Endothelial cell of umbilical vein (primary cell): ENCODE results near the gene FNDC3A. TPM values are rescaled to one million over a fixed set of nuclear protein-coding genes. Genes with fewer than 3 reads are reported as not detected.

Source experiments
- BruUV-seq: library from RNA; stranded (reverse); fragments of 400-500 nt; replicated peaks from 2 replicates; lab custom pipeline; 2021; lab: Mats Ljungman, UMichigan
- CTCF ChIA-PET: fragments of 300-600, 350-600 bp; sonication (Branson Sonifier 250); formaldehyde crosslinking; loops from one replicate; lab custom pipeline; 2021; ENCODE audit warnings: antibody characterized with exemption, inconsistent platforms; lab: Charles Lee
- POLR2A ChIA-PET: fragments of 300-600, 350-600 bp; sonication (Branson Sonifier 250); formaldehyde crosslinking; loops from one replicate; lab custom pipeline; 2021; ENCODE audit warnings: antibody characterized with exemption, inconsistent platforms; lab: Charles Lee
- DNase-seq: peaks from one replicate; pipeline ENCODE4 v3.0.0-alpha.2; 2011; ENCODE audit warnings: low read depth, low spot score
- FAIRE-seq: peaks from 2 replicates; lab custom pipeline; 2011; peaks lifted over from hg19 to GRCh38; lab: Jason Lieb, UNC
- H2AFZ ChIP-seq: 2 replicates; pipeline ENCODE4 v1.6.0; 2012; ENCODE audit warnings: low read depth, low read length, control low read depth, inconsistent platforms
- H3K27ac ChIP-seq: 2 replicates; pipeline ENCODE4 v1.5.1; 2011; ENCODE audit warnings: low read depth, mild to moderate bottlenecking, control low read depth, low read length, moderate library complexity; ENCODE audit not compliant: insufficient read depth
- H3K27me3 ChIP-seq, 2 experiments: 2 replicates each; pipeline versions ENCODE4 v1.6.0 to v1.6.1; 2011; ENCODE audit warnings: low read length in 2 of 2, mixed read lengths in 1 of 2; ENCODE audit not compliant: control insufficient read depth in 2 of 2, insufficient read depth in 2 of 2
- H3K36me3 ChIP-seq, 2 experiments: 2 replicates in 1 of 2; 3 replicates in 1 of 2; pipeline ENCODE4 v1.5.1; 2011; ENCODE audit warnings: low read length in 2 of 2, mild to moderate bottlenecking in 1 of 2, moderate library complexity in 1 of 2; ENCODE audit not compliant: control insufficient read depth in 2 of 2, insufficient read depth in 2 of 2; ENCODE audit errors: extremely low read depth in 1 of 2
- H3K4me1 ChIP-seq: 3 replicates; pipeline ENCODE4 v1.5.1; 2011; ENCODE audit warnings: mild to moderate bottlenecking, low read length; ENCODE audit not compliant: control insufficient read depth, insufficient read depth; ENCODE audit errors: extremely low read depth
- H3K4me2 ChIP-seq: 2 replicates; pipeline ENCODE4 v1.6.1; 2011; ENCODE audit warnings: low read length, control low read depth, mixed read lengths; ENCODE audit not compliant: insufficient read depth
- H3K4me3 ChIP-seq, 3 experiments: fragments of 200-600 bp in 1 of 3; sonication (generic), shearing (Covaris generic) in 1 of 3; replicated peaks in 1 of 3; 2 replicates each; pipeline ENCODE4 v1.5.1; 2011 to 2016; ENCODE audit warnings: control low read depth in 3 of 3, low read length in 3 of 3, mild to moderate bottlenecking in 2 of 3, inconsistent platforms in 1 of 3, low read depth in 1 of 3, moderate library complexity in 1 of 3; ENCODE audit not compliant: insufficient read depth in 1 of 3
- H3K79me2 ChIP-seq: 2 replicates; pipeline ENCODE4 v1.6.0; 2012; ENCODE audit warnings: low read length, inconsistent platforms; ENCODE audit not compliant: control insufficient read depth, insufficient read depth
- H3K9ac ChIP-seq: replicated peaks from 2 replicates; pipeline ENCODE3; 2011; ENCODE audit warnings: low read length, control low read depth; ENCODE audit not compliant: insufficient read depth; ENCODE audit errors: extremely low read depth
- H3K9me1 ChIP-seq: replicated peaks from 3 replicates; pipeline ENCODE4 v1.6.0; 2011; ENCODE audit warnings: mild to moderate bottlenecking, low read length; ENCODE audit not compliant: control insufficient read depth, insufficient read depth; ENCODE audit errors: extremely low read depth
- H3K9me3 ChIP-seq: replicated peaks from 2 replicates; pipeline ENCODE4 v1.5.1; 2012; ENCODE audit warnings: low read length, inconsistent platforms; ENCODE audit not compliant: control insufficient read depth, insufficient read depth
- H4K20me1 ChIP-seq: replicated peaks from 2 replicates; pipeline ENCODE3; 2011; ENCODE audit warnings: mild to moderate bottlenecking, low read length; ENCODE audit not compliant: control insufficient read depth, insufficient read depth; ENCODE audit errors: extremely low read depth
- CTCF ChIP-seq, 2 donors: IDR thresholded peaks; 1 replicate in 1 of 2; 2 replicates in 1 of 2; pipeline ENCODE4 v1.5.1; 2011; ENCODE audit warnings: low read length in 2 of 2, mild to moderate bottlenecking in 2 of 2, moderate library complexity in 2 of 2, control low read depth in 1 of 2, inconsistent platforms in 1 of 2, low read depth in 1 of 2; ENCODE audit not compliant: insufficient read depth in 1 of 2; ENCODE audit errors: extremely low read depth in 1 of 2
- EZH2 ChIP-seq: IDR thresholded peaks from 2 replicates; pipeline ENCODE4 v1.6.1; 2012; ENCODE audit warnings: borderline replicate concordance, low read depth, mild to moderate bottlenecking, moderate library complexity, low read length, inconsistent platforms; ENCODE audit not compliant: severe bottlenecking
- FOS ChIP-seq: IDR thresholded peaks from 2 replicates; pipeline ENCODE4 v1.6.1; 2011; ENCODE audit warnings: mild to moderate bottlenecking, low read length, moderate library complexity, borderline replicate concordance; ENCODE audit not compliant: insufficient read depth
- GATA2 ChIP-seq: IDR thresholded peaks from 2 replicates; pipeline ENCODE4 v1.7.0; 2011; ENCODE audit warnings: low read depth, mild to moderate bottlenecking, moderate library complexity, mixed read lengths, low read length; ENCODE audit not compliant: insufficient read length, insufficient read depth
- JUN ChIP-seq: IDR thresholded peaks from 2 replicates; pipeline ENCODE4 v1.6.1; 2011; ENCODE audit warnings: borderline replicate concordance, low read depth; ENCODE audit not compliant: insufficient read length, insufficient read depth
- MAX ChIP-seq: IDR thresholded peaks from 2 replicates; pipeline ENCODE4 v1.6.1; 2011; ENCODE audit not compliant: insufficient read depth, insufficient read length
- MYC ChIP-seq: IDR thresholded peaks from one replicate; pipeline ENCODE4 v1.6.1; 2011; ENCODE audit warnings: mild to moderate bottlenecking, low read depth, low read length
- POLR2A ChIP-seq: IDR thresholded peaks from 2 replicates; pipeline ENCODE4 v1.6.1; 2012; ENCODE audit warnings: low read depth, mild to moderate bottlenecking, control low read depth, low read length
- POLR2AphosphoS5 ChIP-seq: IDR thresholded peaks from 2 replicates; pipeline ENCODE4 v1.6.1; 2012; ENCODE audit warnings: low read depth, mild to moderate bottlenecking, control low read depth, low read length, moderate library complexity; ENCODE audit not compliant: insufficient read depth
- dilution Hi-C: fragments of 300-500 bp; cut with MboI; formaldehyde crosslinking; loops from one replicate; pipeline ENCODE4 v1.15.0; 2019; ENCODE audit warnings: low sequenced_read_pairs; ENCODE audit not compliant: extremely low pct_ligation_motif_present
- intact Hi-C: fragments of 100-400 bp; cut with micrococcal nuclease; formaldehyde crosslinking; loops from one replicate; pipeline ENCODE4 v1.10.0; 2022
- polyA plus RNA-seq, 4 experiments: library from polyadenylated mRNA; depleted of rRNA in 3 of 4; stranded (reverse) in 3 of 4; unstranded in 1 of 4; fragments of >200 nt; gene quantifications; 2 replicates each; pipeline versions ENCODE4 v1.2.1 to v1.2.3, GENCODE V29; 2011 to 2012; ENCODE audit warnings: missing spikeins in 1 of 4
- total RNA-seq: library from RNA; stranded (reverse); gene quantifications from 2 replicates; pipeline ENCODE4 v1.2.3, GENCODE V29; 2021

Gene FNDC3A
- total and polyA plus RNA-seq, 2 donors (not counting 3 experiments of a cell fraction or from before 2014, with no cell fraction given) = 26.3 to 50.8 TPM

GRCh38 chr13:48938308-48938943, 37.3 kb upstream of the FNDC3A start:
- dilution Hi-C loops = no loop called here
- Histone ChIP-seq H2AFZ (no peak overlapping the region), H4K20me1 (no peaks in the 10 kb centered on the region), H3K27ac (no peak overlapping the region), H3K27me3 (peaks cover 0 to 2% of the 10 kb centered on the region in 2 experiments), H3K36me3 (no peaks in the 10 kb centered on the region), H3K9me3 (no peaks in the 10 kb centered on the region), H3K4me2 (no peak overlapping the region), H3K9ac (no peak overlapping the region), H3K79me2 (no peaks in the 10 kb centered on the region), H3K9me1 (no peaks in the 10 kb centered on the region), H3K4me1 (peaks cover 3% of the 10 kb centered on the region), H3K4me3 (no peak overlapping the region)
- intact Hi-C loops = no loop called here
- no TSS peak for BruUV-seq
- TF ChIP-seq JUN (no peak), EZH2 (no peak), MYC (no peak), POLR2AphosphoS5 (no peak), POLR2A (no peak), CTCF (IDR thresholded peaks at IDR 0.05; ENCODE audit: extremely low read depth in 1 of 2, insufficient read depth in 1 of 2, low read depth in 1 of 2, low read length in 2 of 2) (no peak), MAX (no peak), GATA2 (no peak), FOS (no peak)
- no peak for FAIRE-seq
- DNase-seq = no peak
- ChIA-PET CTCF (no interaction called here), POLR2A (no interaction called here)
